GM12864 (cell line): Measurements from ENCODE around the gene UNC13A.

Experiments
- DNase-seq: peaks from one replicate; pipeline ENCODE4 v3.0.0-alpha.2; 2011; ENCODE audit warnings: low read depth
- H3K4me3 ChIP-seq: 2 replicates; pipeline ENCODE4 v1.5.1; 2011; ENCODE audit warnings: mild to moderate bottlenecking, low read depth, low read length, control low read depth
- TF ChIP-seq, protein P1 (sequence below): IDR thresholded peaks from 2 replicates; pipeline ENCODE4 v1.5.1; 2011; ENCODE audit warnings: low read depth, mild to moderate bottlenecking, moderate library complexity, low read length, control low read depth, inconsistent platforms; ENCODE audit errors: missing control alignments

Gene UNC13A

DNA sequence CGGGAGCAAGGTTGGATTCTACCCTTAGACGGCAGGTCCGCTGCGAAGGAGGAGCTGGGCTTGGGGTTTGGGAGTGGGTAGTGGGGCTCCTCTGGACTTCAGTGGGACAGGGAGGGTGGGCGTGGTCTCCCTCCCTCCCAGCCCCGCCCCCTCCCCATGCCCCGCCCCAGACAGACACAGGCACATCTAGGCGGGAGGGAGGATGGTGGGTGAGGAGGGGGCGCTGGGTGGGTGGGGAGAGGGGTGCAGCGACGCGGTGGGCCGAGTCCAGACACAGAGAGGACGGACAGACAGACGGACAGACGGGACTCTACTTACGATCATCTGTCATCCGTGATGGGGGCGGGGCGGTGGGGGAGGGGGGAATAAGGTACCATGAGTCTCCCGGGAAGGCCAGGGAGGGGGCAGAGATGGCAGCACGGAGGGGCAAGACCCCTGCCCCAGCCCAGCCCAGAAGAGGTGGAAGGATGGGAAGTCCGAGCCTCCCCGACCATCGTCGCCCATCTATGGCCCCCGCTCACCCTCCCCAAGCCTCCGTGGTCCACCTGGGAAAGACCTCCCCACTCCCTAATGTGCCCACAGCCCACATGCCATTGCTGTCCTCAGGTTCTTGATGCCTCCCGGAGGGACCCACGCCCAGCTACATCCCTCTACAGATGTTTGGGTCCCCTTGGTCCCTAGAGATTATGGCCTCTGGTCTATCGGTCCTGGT is 64.8 kb downstream of the UNC13A start:
- TF ChIP-seq, protein P1, sequence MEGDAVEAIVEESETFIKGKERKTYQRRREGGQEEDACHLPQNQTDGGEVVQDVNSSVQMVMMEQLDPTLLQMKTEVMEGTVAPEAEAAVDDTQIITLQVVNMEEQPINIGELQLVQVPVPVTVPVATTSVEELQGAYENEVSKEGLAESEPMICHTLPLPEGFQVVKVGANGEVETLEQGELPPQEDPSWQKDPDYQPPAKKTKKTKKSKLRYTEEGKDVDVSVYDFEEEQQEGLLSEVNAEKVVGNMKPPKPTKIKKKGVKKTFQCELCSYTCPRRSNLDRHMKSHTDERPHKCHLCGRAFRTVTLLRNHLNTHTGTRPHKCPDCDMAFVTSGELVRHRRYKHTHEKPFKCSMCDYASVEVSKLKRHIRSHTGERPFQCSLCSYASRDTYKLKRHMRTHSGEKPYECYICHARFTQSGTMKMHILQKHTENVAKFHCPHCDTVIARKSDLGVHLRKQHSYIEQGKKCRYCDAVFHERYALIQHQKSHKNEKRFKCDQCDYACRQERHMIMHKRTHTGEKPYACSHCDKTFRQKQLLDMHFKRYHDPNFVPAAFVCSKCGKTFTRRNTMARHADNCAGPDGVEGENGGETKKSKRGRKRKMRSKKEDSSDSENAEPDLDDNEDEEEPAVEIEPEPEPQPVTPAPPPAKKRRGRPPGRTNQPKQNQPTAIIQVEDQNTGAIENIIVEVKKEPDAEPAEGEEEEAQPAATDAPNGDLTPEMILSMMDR, result no peak
- no peak overlapping the region for H3K4me3 ChIP-seq
- DNase-seq, result no peak

DNA sequence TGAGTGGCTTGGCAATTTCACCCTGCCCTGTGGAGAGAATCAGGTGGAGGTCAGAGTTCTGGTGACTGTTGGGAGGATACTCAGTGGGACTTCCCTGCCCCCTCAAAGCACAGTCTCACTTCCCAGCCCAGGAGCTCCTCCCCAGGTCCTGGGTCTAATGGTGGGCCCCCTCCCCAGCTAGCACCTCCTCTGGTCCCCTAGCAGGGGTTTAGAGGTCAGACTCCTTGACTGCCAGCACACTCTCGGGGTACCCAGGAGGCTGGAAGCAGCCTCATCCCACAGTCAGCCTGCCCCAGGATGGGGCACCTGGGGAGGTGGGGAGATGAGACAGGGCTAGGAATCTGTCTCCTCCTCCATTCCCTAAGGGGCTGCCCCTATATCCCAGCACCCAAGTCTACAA is 67.5 kb downstream of the UNC13A start:
- TF ChIP-seq, protein P1, result no peak
- no peak overlapping the region for H3K4me3 ChIP-seq
- DNase-seq, result no peak

DNA sequence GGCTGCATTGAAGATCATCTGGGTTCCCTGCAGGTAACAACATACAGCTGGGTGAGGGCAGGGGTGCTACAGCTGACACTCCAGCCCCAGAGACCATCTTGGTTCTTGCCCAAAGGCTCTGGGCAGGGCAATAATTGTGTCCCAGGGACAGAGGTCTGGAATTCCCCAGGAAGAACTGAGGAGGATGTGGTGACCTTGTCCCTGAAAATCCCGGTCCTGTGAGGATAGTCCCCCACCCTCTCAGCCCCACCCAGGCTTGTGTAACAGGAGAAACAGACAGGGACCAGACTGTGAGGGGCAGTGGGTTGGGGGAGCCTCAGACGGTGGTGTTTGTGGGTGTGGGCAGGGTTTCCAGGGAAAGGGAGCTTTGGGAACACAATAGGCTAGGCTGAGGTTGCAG is 69.2 kb downstream of the UNC13A start:
- TF ChIP-seq, protein P1, result no peak
- no peak overlapping the region for H3K4me3 ChIP-seq
- no peak for DNase-seq

DNA sequence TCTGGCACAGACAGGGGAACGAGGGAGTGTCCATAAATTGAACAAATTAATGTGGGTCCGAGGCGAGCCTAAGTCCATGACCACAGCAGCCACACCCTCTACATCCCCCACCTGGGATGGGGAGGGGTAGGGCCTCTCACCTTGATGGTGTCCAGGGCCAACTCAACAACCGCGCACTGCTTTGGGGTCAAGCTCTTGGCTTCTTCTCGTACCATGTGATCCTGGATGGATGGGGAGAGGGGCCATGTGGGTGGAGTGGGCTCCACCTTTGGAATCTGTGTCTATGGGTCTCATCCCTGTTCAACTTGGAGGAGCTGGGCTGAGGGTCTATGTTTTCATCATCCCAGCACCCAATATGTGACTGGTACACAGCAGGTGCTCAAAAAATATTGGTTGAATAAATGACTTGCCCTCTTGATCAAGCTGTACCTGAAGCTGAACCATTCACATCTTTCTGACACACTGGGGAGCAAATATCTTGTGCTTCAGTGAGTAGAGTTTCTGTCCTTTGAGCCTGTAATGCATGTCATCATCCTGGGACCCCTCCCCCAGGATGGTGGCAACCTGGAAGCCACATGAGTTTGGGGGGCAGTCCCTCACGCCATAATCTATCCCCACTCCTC is 69.8 kb downstream of the UNC13A start:
- TF ChIP-seq, protein P1, result no peak
- no peak overlapping the region for H3K4me3 ChIP-seq
- no peak for DNase-seq

DNA sequence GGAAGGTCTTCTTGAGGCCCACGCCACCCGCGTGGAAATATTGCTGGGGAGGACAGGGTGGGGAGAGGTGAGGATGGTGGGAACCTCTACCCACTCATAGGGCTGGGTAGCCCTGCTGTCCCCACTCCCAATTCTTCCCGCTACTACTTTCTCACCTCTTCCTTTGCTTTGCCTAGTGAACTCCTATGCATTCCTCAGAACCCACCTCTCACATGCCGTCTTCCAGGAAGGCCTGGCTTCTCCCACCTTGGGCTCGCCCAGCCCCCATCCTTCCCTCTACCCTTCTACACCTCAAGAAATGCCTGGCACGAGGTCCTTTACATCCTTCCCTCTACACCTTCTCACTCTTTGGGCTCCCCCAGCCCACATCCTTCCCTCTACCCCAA is 70.4 kb downstream of the UNC13A start:
- H3K4me3 ChIP-seq, result no peak overlapping the region
- no peak for DNase-seq
- TF ChIP-seq, protein P1, result no peak

DNA sequence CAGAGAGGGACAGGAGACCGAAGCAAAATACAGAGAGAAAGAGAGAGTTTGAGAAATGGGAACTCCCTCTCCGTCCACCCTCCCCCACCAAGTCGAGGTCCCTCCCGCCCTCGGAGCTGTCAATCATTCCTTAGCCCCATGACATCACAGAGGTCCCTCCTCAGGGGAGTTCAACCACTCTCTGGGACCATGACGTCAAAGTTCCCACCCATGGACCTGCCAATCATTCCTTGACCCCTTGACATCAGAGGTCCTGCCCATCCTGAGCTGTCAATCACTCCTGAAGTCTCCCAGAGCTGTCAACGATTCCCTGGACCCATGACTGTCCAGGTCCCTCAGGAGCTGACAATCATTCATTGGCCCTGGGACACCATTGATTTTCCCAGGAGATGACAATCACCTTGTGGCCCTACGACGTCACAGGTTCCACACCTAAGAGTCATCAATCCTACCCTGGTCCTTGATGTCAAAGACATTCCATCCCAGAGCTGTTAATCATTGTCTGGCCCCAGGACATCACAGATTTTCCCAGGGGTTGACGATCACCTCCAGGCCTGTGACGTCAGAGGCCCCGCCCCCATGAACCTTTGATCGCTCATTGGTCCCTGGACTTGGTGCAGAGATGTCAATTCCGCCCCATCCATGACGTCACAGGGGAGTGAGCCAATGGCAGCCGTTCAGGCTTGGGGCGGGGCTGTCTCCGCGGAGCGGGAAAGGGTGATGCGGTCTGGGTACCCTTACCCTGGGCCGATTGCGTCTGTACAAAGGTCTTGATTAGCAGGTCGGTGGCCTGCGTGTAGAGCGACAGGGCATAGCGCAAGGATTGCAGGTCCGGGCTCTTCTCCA is 71.0 kb downstream of the UNC13A start:
- no peak for DNase-seq
- TF ChIP-seq, protein P1, result no peak
- H3K4me3 ChIP-seq, result peak overlapping the region; percentile 36

DNA sequence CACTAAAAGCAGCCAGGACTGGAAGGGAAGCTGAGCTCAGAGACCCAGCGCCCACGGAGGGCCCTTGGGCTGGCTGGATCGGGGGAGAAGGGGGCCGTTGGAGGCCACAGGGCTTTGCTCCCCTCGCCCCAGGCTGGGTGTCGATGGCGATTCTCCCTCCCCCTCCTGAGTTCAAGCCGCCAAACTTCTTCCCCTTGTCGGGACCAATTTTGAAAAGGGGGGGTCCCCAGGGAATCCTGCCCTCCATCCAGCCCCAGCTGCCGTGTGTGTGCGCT is 71.5 kb downstream of the UNC13A start:
- DNase-seq, result no peak
- H3K4me3 ChIP-seq, result peak overlapping the region; percentile 36
- TF ChIP-seq, protein P1, result no peak
